Measurements from ENCODE around the gene C4orf50.

Gene C4orf50

GRCh38 chr4:5906191-5906590 lies 112.0 kb downstream of the C4orf50 start:
- Histone ChIP-seq H3K9me3 (ENCODE audit: insufficient read depth, low read depth, low read length) (no peaks in the 10 kb centered on the region), H3K9ac (ENCODE audit: low read depth, low read length, poor library complexity, severe bottlenecking) (no peak overlapping the region), H3K4me2 (ENCODE audit: low read depth, low read length, poor library complexity, severe bottlenecking) (no peak overlapping the region), H2AFZ (ENCODE audit: low read length) (no peak overlapping the region), H3K79me2 (ENCODE audit: insufficient read depth, low read length) (no peaks in the 10 kb centered on the region), H3K4me1 (ENCODE audit: insufficient read depth, low read length, poor library complexity, severe bottlenecking) (no peaks in the 10 kb centered on the region), H3K4me3 (ENCODE audit: low read length, poor library complexity, severe bottlenecking) (no peak overlapping the region), H3K27me3 (ENCODE audit: insufficient read depth, low read length, poor library complexity, severe bottlenecking) (no peaks in the 10 kb centered on the region), H3K9me2 (replicated peaks; ENCODE audit: low read depth, low read length) (no peaks in the 10 kb centered on the region), H3F3A (ENCODE audit: low read depth) (no peaks in the 10 kb centered on the region), H3K36me3 (ENCODE audit: insufficient read depth, low read length) (no peaks in the 10 kb centered on the region), H4K20me1 (ENCODE audit: insufficient read depth, low read length, poor library complexity, severe bottlenecking) (no peaks in the 10 kb centered on the region)
- TF ChIP-seq CTCF (conservative IDR thresholded peaks at IDR 0.05; ENCODE audit: low read length), result no peak
- no peak for TF ChIP-seq EZH2phosphoT487 (IDR thresholded peaks at IDR 0.05; ENCODE audit: borderline replicate concordance)

GRCh38 chr4:5905714-5906113 lies 112.5 kb downstream of the C4orf50 start:
- no peaks in the 10 kb centered on the region for H3K79me2 ChIP-seq (ENCODE audit: insufficient read depth, low read length)
- no peaks in the 10 kb centered on the region for H4K20me1 ChIP-seq (ENCODE audit: insufficient read depth, low read length, poor library complexity, severe bottlenecking)
- H3K4me3 ChIP-seq (ENCODE audit: low read length, poor library complexity, severe bottlenecking), result no peak overlapping the region
- no peaks in the 10 kb centered on the region for H3F3A ChIP-seq (ENCODE audit: low read depth)
- TF ChIP-seq EZH2phosphoT487 (IDR thresholded peaks at IDR 0.05; ENCODE audit: borderline replicate concordance) (no peak), CTCF (conservative IDR thresholded peaks at IDR 0.05; ENCODE audit: low read length) (no peak)
- no peak overlapping the region for H2AFZ ChIP-seq (ENCODE audit: low read length)
- no peaks in the 10 kb centered on the region for H3K27me3 ChIP-seq (ENCODE audit: insufficient read depth, low read length, poor library complexity, severe bottlenecking)
- no peak overlapping the region for H3K4me2 ChIP-seq (ENCODE audit: low read depth, low read length, poor library complexity, severe bottlenecking)
- H3K9ac ChIP-seq (ENCODE audit: low read depth, low read length, poor library complexity, severe bottlenecking), result no peak overlapping the region
- H3K9me2 ChIP-seq (replicated peaks; ENCODE audit: low read depth, low read length), result no peaks in the 10 kb centered on the region
- no peaks in the 10 kb centered on the region for H3K4me1 ChIP-seq (ENCODE audit: insufficient read depth, low read length, poor library complexity, severe bottlenecking)
- no peaks in the 10 kb centered on the region for H3K36me3 ChIP-seq (ENCODE audit: insufficient read depth, low read length)
- H3K9me3 ChIP-seq (ENCODE audit: insufficient read depth, low read depth, low read length), result no peaks in the 10 kb centered on the region

GRCh38 chr4:5900844-5901243 lies 117.4 kb downstream of the C4orf50 start:
- H2AFZ ChIP-seq (ENCODE audit: low read length), result no peak overlapping the region
- no peak overlapping the region for H3K9ac ChIP-seq (ENCODE audit: low read depth, low read length, poor library complexity, severe bottlenecking)
- no peaks in the 10 kb centered on the region for H3F3A ChIP-seq (ENCODE audit: low read depth)
- TF ChIP-seq EZH2phosphoT487 (IDR thresholded peaks at IDR 0.05; ENCODE audit: borderline replicate concordance) (no peak), CTCF (conservative IDR thresholded peaks at IDR 0.05; ENCODE audit: low read length) (no peak)
- H3K4me2 ChIP-seq (ENCODE audit: low read depth, low read length, poor library complexity, severe bottlenecking), result no peak overlapping the region
- H3K4me3 ChIP-seq (ENCODE audit: low read length, poor library complexity, severe bottlenecking), result no peak overlapping the region
- H3K79me2 ChIP-seq (ENCODE audit: insufficient read depth, low read length), result no peaks in the 10 kb centered on the region
- H3K36me3 ChIP-seq (ENCODE audit: insufficient read depth, low read length), result no peaks in the 10 kb centered on the region
- H3K9me3 ChIP-seq (ENCODE audit: insufficient read depth, low read depth, low read length), result no peaks in the 10 kb centered on the region; the same call in 1 of the 2 replicates
- H3K9me2 ChIP-seq (replicated peaks; ENCODE audit: low read depth, low read length), result no peaks in the 10 kb centered on the region
- no peaks in the 10 kb centered on the region for H3K4me1 ChIP-seq (ENCODE audit: insufficient read depth, low read length, poor library complexity, severe bottlenecking)
- H4K20me1 ChIP-seq (ENCODE audit: insufficient read depth, low read length, poor library complexity, severe bottlenecking), result no peaks in the 10 kb centered on the region
- H3K27me3 ChIP-seq (ENCODE audit: insufficient read depth, low read length, poor library complexity, severe bottlenecking), result no peaks in the 10 kb centered on the region

Measured in Loucy (cell line).